Activated T-helper 1 cell treated with anti-CD3 and anti-CD28 coated beads, Interleukin-12 subunit alpha, Interleukin-12 subunit beta, Interleukin-2, Interleukin-4 antibody, amounts not matched to agents 30 ng/mL and 10 ng/mL and 1 ng/mL, durations not matched to agents 14 hours and 24 hours and 36 hours (primary cell): ENCODE results near the gene TLE6. TPM values are rescaled to one million over a fixed set of nuclear protein-coding genes. Genes with fewer than 3 reads are reported as not detected.
"Not testable (repeated sequence)": the region's sequence is repeated elsewhere in the genome, so short reads cannot be mapped to it uniquely, and the experiment has no call there.

Experiments
- DNase-seq: peaks from one replicate; pipeline ENCODE4 v3.0.0; 2021; ENCODE audit warnings: low spot score
- H3K27ac Mint-ChIP-seq: one replicate; pipeline ENCODE4 v1.8.0; 2021; ENCODE audit warnings: mild to moderate bottlenecking, mixed read lengths
- H3K27me3 Mint-ChIP-seq: one replicate; pipeline ENCODE4 v1.8.0; 2022; ENCODE audit warnings: mild to moderate bottlenecking, moderate library complexity, mixed read lengths; ENCODE audit not compliant: insufficient read depth
- H3K36me3 Mint-ChIP-seq: one replicate; pipeline ENCODE4 v1.8.0; 2021; ENCODE audit warnings: low read depth, mixed read lengths
- H3K4me1 Mint-ChIP-seq: one replicate; pipeline ENCODE4 v1.8.0; 2021; ENCODE audit warnings: low read depth, mixed read lengths
- H3K4me3 Mint-ChIP-seq: one replicate; pipeline ENCODE4 v1.8.0; 2021; ENCODE audit warnings: mild to moderate bottlenecking, moderate library complexity, mixed read lengths
- H3K9me3 Mint-ChIP-seq: one replicate; pipeline ENCODE4 v1.8.0; 2021; ENCODE audit warnings: mixed read lengths
- intact Hi-C: fragments of 100-400 bp; cut with micrococcal nuclease; formaldehyde crosslinking; loops from one replicate; pipeline ENCODE4 v1.15.1; 2024
- total RNA-seq: library from RNA; stranded (reverse); gene quantifications from 2 replicates; pipeline ENCODE4 v1.2.3, GENCODE V29; 2022

The TLE6 gene
- total RNA-seq, 1 donor from 2014 or later, result 0.57 TPM

- Mint-ChIP-seq H3K27ac (no peak overlapping the region), H3K4me3 (no peak overlapping the region), H3K4me1 (peaks cover 6% of the 10 kb centered on the region), H3K27me3 (no peaks in the 10 kb centered on the region), H3K9me3 (no peaks in the 10 kb centered on the region), H3K36me3 (no peaks in the 10 kb centered on the region)
- intact Hi-C loops, result no loop called here
- DNase-seq, result no peak
Measured at GRCh38 chr19:2960120-2960519, 17.2 kb upstream of the TLE6 start.

GRCh38 chr19:2962018-2962670, 15.2 kb upstream of the TLE6 start:
- intact Hi-C loops, result loop anchor here (1.0 to 2.0 kb wide), 5 partner anchors 15 to 248 kb away; partner anchors contain the start of gene TLE6
- no peaks in the 10 kb centered on the region for H3K27me3 Mint-ChIP-seq
- peaks cover 6% of the 10 kb centered on the region for H3K4me1 Mint-ChIP-seq
- H3K36me3 Mint-ChIP-seq, result no peaks in the 10 kb centered on the region
- H3K27ac Mint-ChIP-seq, result no peak overlapping the region
- DNase-seq, result peak; percentile 57
- H3K9me3 Mint-ChIP-seq, result no peaks in the 10 kb centered on the region
- H3K4me3 Mint-ChIP-seq, result no peak overlapping the region

- no peaks in the 10 kb centered on the region for H3K36me3 Mint-ChIP-seq
- H3K9me3 Mint-ChIP-seq, result no peaks in the 10 kb centered on the region
- peaks cover 6% of the 10 kb centered on the region for H3K4me1 Mint-ChIP-seq
- H3K4me3 Mint-ChIP-seq, result no peak overlapping the region
- no peaks in the 10 kb centered on the region for H3K27me3 Mint-ChIP-seq
- H3K27ac Mint-ChIP-seq, result no peak overlapping the region
- no peak for DNase-seq
- intact Hi-C loops, result loop anchor here (2.0 kb wide), 1 partner anchor 14 kb away; the partner anchor contains the start of gene TLE6
Measured at GRCh38 chr19:2963122-2963521, 14.2 kb upstream of the TLE6 start.

- H3K36me3 Mint-ChIP-seq, H3K27ac Mint-ChIP-seq, H3K27me3 Mint-ChIP-seq, H3K9me3 Mint-ChIP-seq, H3K4me1 Mint-ChIP-seq, DNase-seq, H3K4me3 Mint-ChIP-seq: not testable (repeated sequence)
- intact Hi-C loops, result loop anchor here (2.0 kb wide), 1 partner anchor 13 kb away; the partner anchor contains the start of gene TLE6
Measured at GRCh38 chr19:2963631-2964030, 13.7 kb upstream of the TLE6 start.

- Mint-ChIP-seq H3K27me3 (no peaks in the 10 kb centered on the region), H3K4me1 (peaks cover 6% of the 10 kb centered on the region), H3K9me3 (no peaks in the 10 kb centered on the region), H3K4me3 (no peak overlapping the region), H3K27ac (no peak overlapping the region), H3K36me3 (no peaks in the 10 kb centered on the region)
- no peak for DNase-seq
- intact Hi-C loops, result no loop called here
Measured at GRCh38 chr19:2964874-2965273, 12.5 kb upstream of the TLE6 start.

GRCh38 chr19:2967972-2968371, 9.4 kb upstream of the TLE6 start:
- no peak for DNase-seq
- no peak overlapping the region for H3K4me3 Mint-ChIP-seq

GRCh38 chr19:2969104-2969504, 8.3 kb upstream of the TLE6 start:
- no peak overlapping the region for H3K27ac Mint-ChIP-seq
- no peaks in the 10 kb centered on the region for H3K9me3 Mint-ChIP-seq
- intact Hi-C loops, result no loop called here
- no peak overlapping the region for H3K4me3 Mint-ChIP-seq
- peaks cover 14% of the 10 kb centered on the region for H3K27me3 Mint-ChIP-seq
- no peaks in the 10 kb centered on the region for H3K36me3 Mint-ChIP-seq
- H3K4me1 Mint-ChIP-seq, result no peaks in the 10 kb centered on the region
- DNase-seq, result no peak

More at GRCh38 chr19:2967972-2968371, 9.4 kb upstream of the TLE6 start:
- Mint-ChIP-seq H3K36me3 (no peaks in the 10 kb centered on the region), H3K4me1 (no peaks in the 10 kb centered on the region), H3K9me3 (no peaks in the 10 kb centered on the region), H3K27ac (no peak overlapping the region), H3K27me3 (peaks cover 5% of the 10 kb centered on the region)
- intact Hi-C loops, result no loop called here

GRCh38 chr19:2970201-2970835, 7.0 kb upstream of the TLE6 start:
- no peak overlapping the region for H3K27ac Mint-ChIP-seq
- intact Hi-C loops, result no loop called here
- H3K4me1 Mint-ChIP-seq, result peaks cover 8% of the 10 kb centered on the region
- H3K27me3 Mint-ChIP-seq, result peaks cover 25% of the 10 kb centered on the region
- H3K9me3 Mint-ChIP-seq, result no peaks in the 10 kb centered on the region
- H3K36me3 Mint-ChIP-seq, result no peaks in the 10 kb centered on the region
- no peak for DNase-seq
- H3K4me3 Mint-ChIP-seq, result no peak overlapping the region

- Mint-ChIP-seq H3K27me3 (peaks cover 32% of the 10 kb centered on the region), H3K27ac (no peak overlapping the region), H3K4me3 (no peak overlapping the region), H3K9me3 (no peaks in the 10 kb centered on the region), H3K4me1 (peaks cover 18% of the 10 kb centered on the region), H3K36me3 (no peaks in the 10 kb centered on the region)
- DNase-seq, result no peak
- intact Hi-C loops, result no loop called here
Measured at GRCh38 chr19:2973229-2973628, 4.1 kb upstream of the TLE6 start.

GRCh38 chr19:2974342-2975041, 2.9 kb upstream of the TLE6 start:
- no peak for DNase-seq
- Mint-ChIP-seq H3K27ac (peak overlapping the region; percentile 44), H3K4me1 (peaks cover 18% of the 10 kb centered on the region), H3K9me3 (no peaks in the 10 kb centered on the region), H3K4me3 (peak overlapping the region; percentile 32), H3K27me3 (peaks cover 32% of the 10 kb centered on the region), H3K36me3 (no peaks in the 10 kb centered on the region)
- intact Hi-C loops, result no loop called here

GRCh38 chr19:2976609-2977000, 759 bp upstream of the TLE6 start:
- no peak for DNase-seq
- H3K27me3 Mint-ChIP-seq, result peaks cover 32% of the 10 kb centered on the region
- H3K4me3 Mint-ChIP-seq, result peak overlapping the region; percentile 92
- H3K4me1 Mint-ChIP-seq, result peaks cover 18% of the 10 kb centered on the region
- no peaks in the 10 kb centered on the region for H3K36me3 Mint-ChIP-seq
- H3K9me3 Mint-ChIP-seq, result no peaks in the 10 kb centered on the region
- peak overlapping the region; percentile 86 for H3K27ac Mint-ChIP-seq
- intact Hi-C loops, result loop anchor here (2.0 kb wide), 1 partner anchor 14 kb away; no protein-coding TSS in a partner anchor

- no peak overlapping the region for H3K27ac Mint-ChIP-seq
- H3K9me3 Mint-ChIP-seq, result no peaks in the 10 kb centered on the region
Measured at GRCh38 chr19:2977746-2978138, 378 bp downstream of the TLE6 start.

GRCh38 chr19:2978166-2978767, 903 bp downstream of the TLE6 start:
- no peak overlapping the region for H3K27ac Mint-ChIP-seq
- H3K36me3 Mint-ChIP-seq, result no peaks in the 10 kb centered on the region
- H3K4me3 Mint-ChIP-seq, result no peak overlapping the region
- intact Hi-C loops, result no loop called here
- H3K27me3 Mint-ChIP-seq, result peaks cover 38% of the 10 kb centered on the region
- no peak for DNase-seq
- peaks cover 18% of the 10 kb centered on the region for H3K4me1 Mint-ChIP-seq
- H3K9me3 Mint-ChIP-seq, result no peaks in the 10 kb centered on the region

More at GRCh38 chr19:2977746-2978138, 378 bp downstream of the TLE6 start:
- Mint-ChIP-seq H3K4me3 (peak overlapping the region; percentile 46), H3K4me1 (peaks cover 18% of the 10 kb centered on the region), H3K27me3 (peaks cover 41% of the 10 kb centered on the region), H3K36me3 (no peaks in the 10 kb centered on the region)
- intact Hi-C loops, result loop anchor here (1.0 to 2.0 kb wide), 3 partner anchors 15 to 58 kb away; no protein-coding TSS in a partner anchor
- DNase-seq, result no peak
